BLaER1 treated with 17β-estradiol and CSF1 and Interleukin-3, amounts not matched to agents 10 nM and 100 nM (cell line): ENCODE data around the gene LAMTOR4.
A peak's percentile ranks its signal among the peaks of the same experiment; 100 is the strongest.

Source experiments
- H3K27ac ChIP-seq, 11 experiments: shearing (Covaris generic); formaldehyde crosslinking; 2 replicates each; pipeline ENCODE4 v1.8.1; 2022
- H3K27me3 ChIP-seq, 11 experiments: shearing (Covaris generic); formaldehyde crosslinking; 2 replicates each; pipeline ENCODE4 v1.8.1; 2022
- H3K36me3 ChIP-seq, 11 experiments: shearing (Covaris generic); formaldehyde crosslinking; 2 replicates each; pipeline ENCODE4 v1.8.1; 2022
- H3K4me1 ChIP-seq, 10 experiments: shearing (Covaris generic); formaldehyde crosslinking; 2 replicates each; pipeline ENCODE4 v1.8.1; 2022
- H3K4me2 ChIP-seq, 11 experiments: shearing (Covaris generic); formaldehyde crosslinking; 2 replicates each; pipeline ENCODE4 v1.8.1; 2022
- H3K4me3 ChIP-seq, 10 experiments: shearing (Covaris generic); formaldehyde crosslinking; 2 replicates each; pipeline ENCODE4 v1.8.1; 2022
- H3K9ac ChIP-seq, 11 experiments: shearing (Covaris generic); formaldehyde crosslinking; 2 replicates each; pipeline ENCODE4 v1.8.1; 2022
- H3K9me3 ChIP-seq, 11 experiments: shearing (Covaris generic); formaldehyde crosslinking; replicated peaks in 1 of 11; 2 replicates each; pipeline ENCODE4 v1.8.1; 2022
- H4K20me1 ChIP-seq, 11 experiments: shearing (Covaris generic); formaldehyde crosslinking; 2 replicates each; pipeline ENCODE4 v1.8.1; 2022
- Cebpa-rat ChIP-seq, 11 experiments: shearing (Covaris generic); IDR thresholded peaks; 2 replicates each; pipeline ENCODE4 v1.8.1; 2022

The LAMTOR4 gene

GRCh38 chr7:100119072-100119969 is 29.4 kb upstream of the LAMTOR4 start, which contains the start of the genes CNPY4 and TAF6:
Gene CNPY4, plus strand, starts transcription at chr7:100119634. Its CDS starts 111 bp downstream, at chr7:100119745.
Gene TAF6, minus strand, starts transcription at chr7:100119358. Its CDS starts 5,149 bp downstream, at chr7:100114209.
- Histone ChIP-seq H3K4me1 (peaks cover 21 to 43% (median 28%) of the 10 kb centered on the region in 10 experiments), H3K4me3 (peak within 1 kb of the TSS; percentile 77 to 95 (median 84)), H3K36me3 (peaks cover 0 to 37% (median 12%) of the 10 kb centered on the region in 11 experiments; a peak in 13 of 22 replicates), H3K4me2 (peak within 1 kb of the TSS; percentile 81 to 91 (median 88)), H3K27ac (peak within 1 kb of the TSS; percentile 87 to 97 (median 93)), H4K20me1 (no peaks in the 10 kb centered on the region), H3K9ac (peak within 1 kb of the TSS; percentile 77 to 94 (median 89)), H3K9me3 (no peaks in the 10 kb centered on the region), H3K27me3 (no peaks in the 10 kb centered on the region)
- TF ChIP-seq Cebpa-rat (IDR thresholded peaks at IDR 0.05), result no peak

DNA sequence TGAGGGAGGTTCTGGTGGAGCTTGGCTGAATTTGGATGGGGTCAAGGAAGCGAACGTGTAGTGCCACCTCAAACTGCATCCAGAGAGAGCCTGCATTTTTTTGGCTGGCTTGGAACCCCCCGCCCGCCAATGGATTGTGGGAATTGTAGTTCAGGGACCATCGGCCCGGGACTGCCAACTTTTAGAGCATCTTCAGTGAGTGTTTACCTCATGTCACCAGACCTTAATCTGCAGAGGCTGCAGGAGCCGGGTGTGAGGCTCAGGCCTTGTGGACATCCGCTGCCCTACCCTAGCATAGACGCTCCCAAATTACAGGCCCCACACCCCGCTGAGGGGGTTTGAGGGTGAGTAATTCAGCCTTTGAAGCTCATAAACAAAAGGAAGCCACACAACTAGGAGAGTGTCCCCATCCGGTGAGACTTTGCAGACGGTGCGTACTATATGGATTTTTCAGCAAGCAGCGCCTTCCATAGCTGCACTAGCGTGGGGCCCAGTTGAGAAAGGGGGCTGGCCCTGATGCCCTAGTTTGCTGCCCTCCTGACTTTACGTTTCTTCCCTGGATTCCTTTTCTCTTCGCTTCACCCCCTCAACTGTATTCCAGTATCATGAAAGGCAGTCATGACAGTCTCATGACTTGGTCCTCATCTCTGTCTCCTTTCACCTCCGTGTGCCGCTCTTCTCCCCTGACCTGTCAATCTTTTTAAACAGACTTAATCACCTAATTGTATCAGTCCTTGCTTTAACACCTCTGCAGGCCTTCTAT is 28.6 kb upstream of the LAMTOR4 start:
- H3K9ac ChIP-seq, result peak overlapping the region; percentile 77 to 94 (median 89)
- no peaks in the 10 kb centered on the region for H3K27me3 ChIP-seq
- no peaks in the 10 kb centered on the region for H3K9me3 ChIP-seq
- no peak for TF ChIP-seq Cebpa-rat (IDR thresholded peaks at IDR 0.05)
- no peaks in the 10 kb centered on the region for H4K20me1 ChIP-seq
- H3K4me1 ChIP-seq, result peaks cover 29 to 51% (median 36%) of the 10 kb centered on the region in 10 experiments
- peak overlapping the region in 10 of 11 experiments; percentile 87 to 96 (median 92); a peak in 21 of 22 replicates for H3K27ac ChIP-seq
- H3K4me3 ChIP-seq, result peak overlapping the region; percentile 77 to 95 (median 84)
- H3K4me2 ChIP-seq, result peak overlapping the region; percentile 81 to 91 (median 88)
- peaks cover 0 to 32% (median 8%) of the 10 kb centered on the region in 11 experiments; a peak in 12 of 22 replicates for H3K36me3 ChIP-seq

- Histone ChIP-seq H3K4me2 (peak overlapping the region; percentile 81 to 91 (median 88)), H3K9ac (peak overlapping the region; percentile 77 to 94 (median 89); a peak in 21 of 22 replicates), H3K4me3 (peak overlapping the region; percentile 77 to 95 (median 84); a peak in 19 of 20 replicates)
These were observed 28.0 kb upstream of the LAMTOR4 start for GRCh38 chr7:100120733-100121036.

GRCh38 chr7:100122067-100122466 is 26.7 kb upstream of the LAMTOR4 start:
- Histone ChIP-seq H4K20me1 (no peaks in the 10 kb centered on the region), H3K36me3 (peaks cover 0 to 18% (median 6%) of the 10 kb centered on the region in 11 experiments; a peak in 10 of 22 replicates), H3K4me2 (no peak overlapping the region), H3K9me3 (no peaks in the 10 kb centered on the region), H3K4me1 (peaks cover 42 to 63% (median 50%) of the 10 kb centered on the region in 10 experiments), H3K9ac (no peak overlapping the region), H3K27me3 (no peaks in the 10 kb centered on the region), H3K27ac (no peak overlapping the region), H3K4me3 (no peak overlapping the region)
- no peak for TF ChIP-seq Cebpa-rat (IDR thresholded peaks at IDR 0.05)

More at GRCh38 chr7:100120733-100121036, 28.0 kb upstream of the LAMTOR4 start:
- Histone ChIP-seq H3K4me1 (peaks cover 35 to 57% (median 41%) of the 10 kb centered on the region in 10 experiments), H3K27me3 (no peaks in the 10 kb centered on the region), H3K9me3 (no peaks in the 10 kb centered on the region), H3K27ac (peak overlapping the region in 10 of 11 experiments; percentile 87 to 96 (median 92); a peak in 14 of 22 replicates), H4K20me1 (no peaks in the 10 kb centered on the region), H3K36me3 (peaks cover 0 to 27% (median 6%) of the 10 kb centered on the region in 11 experiments; a peak in 11 of 22 replicates)
- no peak for TF ChIP-seq Cebpa-rat (IDR thresholded peaks at IDR 0.05)

DNA sequence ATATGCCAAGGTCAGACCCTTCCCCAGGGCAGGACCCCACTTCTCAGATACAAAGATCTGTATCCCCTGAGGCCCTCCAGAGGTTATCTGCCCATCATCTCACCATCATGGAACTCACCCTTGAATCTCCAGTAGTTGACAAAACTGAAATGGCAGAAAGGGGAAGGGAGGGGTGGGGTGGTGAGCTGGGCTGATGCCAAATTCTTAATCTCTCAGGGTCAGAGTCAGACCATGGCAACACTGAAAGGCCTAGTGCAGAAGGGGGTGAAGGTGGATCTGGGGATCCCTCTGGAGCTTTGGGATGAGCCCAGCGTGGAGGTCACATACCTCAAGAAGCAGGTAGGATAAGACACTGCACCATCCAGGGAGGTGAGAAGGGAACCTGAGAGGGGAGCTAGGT is 26.1 kb upstream of the LAMTOR4 start:
- no peak for TF ChIP-seq Cebpa-rat (IDR thresholded peaks at IDR 0.05)
- H3K36me3 ChIP-seq, result peaks cover 0 to 18% (median 6%) of the 10 kb centered on the region in 11 experiments; a peak in 10 of 22 replicates
- H3K4me2 ChIP-seq, result no peak overlapping the region
- H3K4me1 ChIP-seq, result peaks cover 42 to 63% (median 52%) of the 10 kb centered on the region in 10 experiments
- H3K27me3 ChIP-seq, result peaks cover 0 to 4% (median 3%) of the 10 kb centered on the region in 11 experiments; a peak in 11 of 22 replicates
- no peak overlapping the region for H3K9ac ChIP-seq
- H4K20me1 ChIP-seq, result no peaks in the 10 kb centered on the region
- H3K27ac ChIP-seq, result no peak overlapping the region
- no peak overlapping the region for H3K4me3 ChIP-seq
- H3K9me3 ChIP-seq, result no peaks in the 10 kb centered on the region

GRCh38 chr7:100124301-100125230 is 24.2 kb upstream of the LAMTOR4 start:
- peaks cover 0 to 18% (median 6%) of the 10 kb centered on the region in 11 experiments; a peak in 10 of 22 replicates for H3K36me3 ChIP-seq
- no peaks in the 10 kb centered on the region for H3K9me3 ChIP-seq
- peak overlapping the region; percentile 33 to 100 (median 99) for H3K4me2 ChIP-seq
- H3K27ac ChIP-seq, result peak overlapping the region in 3 of 11 experiments; percentile 6 to 26 (median 26); a peak in 5 of 22 replicates
- H3K9ac ChIP-seq, result peak overlapping the region in 1 of 11 experiments; percentile 2; a peak in 1 of 22 replicates
- 0 out of 20 replicates have a peak overlapping the region, but pooled peaks of 1 of the 10 experiments have one; percentile 17 for H3K4me3 ChIP-seq
- no peaks in the 10 kb centered on the region for H4K20me1 ChIP-seq
- H3K4me1 ChIP-seq, result peaks cover 46 to 64% (median 57%) of the 10 kb centered on the region in 10 experiments
- TF ChIP-seq Cebpa-rat (IDR thresholded peaks at IDR 0.05), result no peak
- peaks cover 4 to 24% (median 20%) of the 10 kb centered on the region in 11 experiments; a peak in 12 of 22 replicates for H3K27me3 ChIP-seq

GRCh38 chr7:100126239-100126930 is 22.3 kb upstream of the LAMTOR4 start:
- no peaks in the 10 kb centered on the region for H3K9me3 ChIP-seq
- peaks cover 0 to 18% (median 6%) of the 10 kb centered on the region in 11 experiments; a peak in 10 of 22 replicates for H3K36me3 ChIP-seq
- peak overlapping the region; percentile 83 to 91 (median 86) for H3K9ac ChIP-seq
- peaks cover 40 to 57% (median 50%) of the 10 kb centered on the region in 10 experiments for H3K4me1 ChIP-seq
- H3K4me2 ChIP-seq, result peak overlapping the region; percentile 89 to 100 (median 99)
- TF ChIP-seq Cebpa-rat (IDR thresholded peaks at IDR 0.05), result no peak
- H3K27me3 ChIP-seq, result peaks cover 4 to 26% (median 20%) of the 10 kb centered on the region in 11 experiments; a peak in 12 of 22 replicates
- peak overlapping the region; percentile 66 to 91 (median 80) for H3K4me3 ChIP-seq
- H4K20me1 ChIP-seq, result no peaks in the 10 kb centered on the region
- H3K27ac ChIP-seq, result peak overlapping the region; percentile 77 to 94 (median 87)
